Hematopoietic multipotent progenitor cell treated with erythropoietin and hydrocortisone succinate and interleukin-3 and kit ligand, for 15 days (in vitro differentiated cells): Measurements from ENCODE around the gene PTPRG.

ENCODE experiments used
- DNase-seq: peaks from one replicate; pipeline ENCODE4 v3.0.0-alpha.2; 2015; ENCODE audit warnings: low spot score

The PTPRG gene

DNA sequence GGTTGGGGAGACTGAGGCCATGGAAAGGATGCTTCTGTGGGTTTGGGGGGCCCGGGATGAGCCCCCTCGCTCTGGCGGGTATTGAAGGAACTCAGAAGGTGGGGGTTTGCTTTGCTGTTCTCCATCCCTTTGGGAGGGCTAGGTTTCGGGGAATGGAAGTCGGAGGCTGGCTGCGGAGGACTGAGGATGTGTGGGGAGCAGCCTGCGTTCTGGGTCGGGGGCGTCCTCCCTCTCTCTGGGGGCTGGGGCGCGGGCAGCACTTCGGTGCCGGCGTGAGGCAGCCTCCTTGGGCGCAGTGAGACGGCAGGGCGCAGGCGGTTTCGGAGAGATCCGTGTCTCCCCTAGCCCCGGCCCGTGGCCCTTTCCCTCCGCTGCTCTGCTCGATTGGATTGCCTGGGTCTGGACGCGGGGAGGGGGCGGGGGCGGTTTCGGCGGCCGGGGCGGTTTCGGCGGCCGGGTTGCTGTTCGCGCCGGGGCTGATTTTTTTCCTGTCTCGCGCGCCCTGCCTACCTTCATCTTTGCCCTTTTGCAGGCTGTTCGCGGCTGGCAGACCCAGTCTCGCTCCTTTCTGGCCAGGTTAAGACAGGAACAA, 1.4 kb downstream of the PTPRG start:
- DNase-seq: no peak

DNA sequence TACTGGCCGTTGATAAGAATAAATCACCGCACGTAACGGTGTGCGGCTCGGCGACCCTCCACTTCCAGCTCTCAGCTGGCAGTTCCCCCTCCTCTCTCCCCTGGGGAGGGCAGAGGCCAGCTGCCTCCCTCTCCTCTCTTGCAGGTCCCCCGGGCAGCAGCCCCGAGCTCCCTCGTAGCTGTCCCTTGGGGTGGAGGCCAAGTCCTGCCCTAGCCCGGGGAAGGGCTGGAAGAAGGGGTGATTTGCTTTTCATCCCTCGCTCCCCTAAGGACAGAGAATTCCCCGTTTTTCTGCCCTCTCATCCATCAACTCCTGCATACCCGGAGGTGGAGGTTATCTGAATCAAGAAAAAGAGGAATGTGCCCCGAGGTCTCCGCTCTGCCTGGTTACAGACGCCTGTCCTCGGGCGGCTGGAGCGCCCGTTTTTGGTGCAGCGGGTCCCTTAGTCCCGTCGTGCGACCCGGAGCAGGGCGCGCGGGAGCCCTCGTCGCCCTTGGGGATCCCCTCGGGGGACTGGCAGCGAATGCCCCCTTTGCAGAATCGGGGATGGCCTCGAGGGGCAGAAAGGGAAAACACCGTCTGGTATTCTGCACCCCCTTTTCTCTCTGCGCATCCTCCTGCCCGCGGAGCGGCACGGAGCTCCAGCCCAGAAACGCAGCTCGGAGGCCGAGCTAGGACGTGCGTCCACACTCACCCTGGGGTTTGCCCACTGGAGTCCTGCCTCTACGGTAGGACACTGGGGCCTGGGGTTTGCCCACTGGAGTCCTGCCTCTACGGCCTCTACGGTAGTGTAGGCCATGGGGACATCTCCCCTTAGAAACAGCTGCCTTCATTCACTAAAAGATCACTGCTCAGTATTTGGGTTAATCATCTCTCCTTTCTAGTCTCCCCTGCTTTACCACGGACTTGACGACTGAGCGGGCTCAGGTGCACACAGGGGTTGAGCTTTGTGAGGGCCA, 2.2 kb downstream of the PTPRG start:
- DNase-seq: no peak

DNA sequence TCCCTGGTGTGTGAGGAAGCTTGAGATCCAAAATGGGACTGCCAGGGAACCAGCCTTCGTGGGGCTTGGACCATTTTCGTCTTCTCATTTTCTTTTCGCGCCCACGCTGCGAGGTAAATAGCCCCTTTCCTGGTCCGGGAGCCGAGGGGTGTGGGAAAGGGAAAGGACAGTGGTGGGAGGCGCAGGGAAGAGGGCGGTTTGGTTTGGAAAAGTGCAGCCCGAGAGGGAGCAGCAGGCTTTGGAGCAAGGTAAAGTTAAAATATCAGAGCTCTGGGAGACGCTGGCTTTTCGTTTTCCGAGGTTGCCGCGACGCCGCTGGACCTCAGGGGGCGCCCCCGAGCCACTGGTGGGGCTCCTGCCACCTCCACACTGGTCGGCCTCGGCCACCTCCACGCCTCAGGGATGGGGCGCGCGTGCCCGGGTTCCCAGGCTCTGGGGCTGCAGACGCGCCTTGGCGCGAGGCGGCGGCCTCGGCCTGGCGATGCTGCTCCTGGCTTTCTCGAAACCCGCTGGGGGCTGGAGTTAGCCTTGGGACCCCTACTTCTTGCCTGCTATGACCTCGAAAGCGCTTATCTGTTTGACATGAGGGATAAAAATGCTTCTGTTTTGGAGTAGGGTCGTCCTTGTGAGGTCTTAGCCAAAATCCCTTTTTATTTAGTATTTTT, 3.2 kb downstream of the PTPRG start:
- DNase-seq: no peak

DNA sequence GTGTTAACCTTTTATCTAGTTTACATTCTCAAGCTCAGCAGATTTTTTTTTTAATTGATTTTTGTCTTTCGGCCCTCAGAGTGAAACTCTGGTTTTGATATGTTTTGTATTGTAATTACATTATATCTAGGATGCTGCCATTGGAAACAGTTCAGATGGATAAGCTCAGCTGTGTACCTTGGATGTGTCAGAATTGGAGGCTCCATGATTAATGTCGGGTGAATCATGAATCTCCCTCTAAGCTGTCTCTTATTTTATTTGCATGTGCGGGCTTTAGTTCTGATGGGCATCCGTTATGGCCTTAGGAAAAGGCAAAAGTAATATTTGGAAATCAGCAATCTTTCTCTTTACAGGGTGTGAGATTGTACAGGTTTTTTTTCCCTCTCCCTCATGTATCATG, 4.2 kb downstream of the PTPRG start:
- no peak for DNase-seq

DNA sequence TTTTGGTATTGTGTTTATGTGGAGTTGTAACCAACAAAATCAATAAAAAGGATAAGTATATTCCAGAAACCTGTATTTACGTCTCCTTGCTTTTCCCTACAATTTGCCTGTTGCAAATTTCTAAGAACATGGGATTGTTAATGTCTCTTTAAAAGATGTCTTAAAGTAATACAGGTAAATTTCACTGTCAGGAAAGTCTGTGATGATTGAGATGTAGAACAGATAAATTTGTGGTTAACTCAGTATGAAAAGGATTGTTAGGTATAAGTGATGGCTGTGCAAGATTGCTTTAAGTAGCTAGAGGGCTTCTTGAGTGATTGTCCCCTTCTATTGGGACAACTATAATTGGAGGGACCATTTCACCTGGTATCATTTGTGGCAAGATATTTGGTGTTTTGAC, 6.8 kb downstream of the PTPRG start:
- no peak for DNase-seq

DNA sequence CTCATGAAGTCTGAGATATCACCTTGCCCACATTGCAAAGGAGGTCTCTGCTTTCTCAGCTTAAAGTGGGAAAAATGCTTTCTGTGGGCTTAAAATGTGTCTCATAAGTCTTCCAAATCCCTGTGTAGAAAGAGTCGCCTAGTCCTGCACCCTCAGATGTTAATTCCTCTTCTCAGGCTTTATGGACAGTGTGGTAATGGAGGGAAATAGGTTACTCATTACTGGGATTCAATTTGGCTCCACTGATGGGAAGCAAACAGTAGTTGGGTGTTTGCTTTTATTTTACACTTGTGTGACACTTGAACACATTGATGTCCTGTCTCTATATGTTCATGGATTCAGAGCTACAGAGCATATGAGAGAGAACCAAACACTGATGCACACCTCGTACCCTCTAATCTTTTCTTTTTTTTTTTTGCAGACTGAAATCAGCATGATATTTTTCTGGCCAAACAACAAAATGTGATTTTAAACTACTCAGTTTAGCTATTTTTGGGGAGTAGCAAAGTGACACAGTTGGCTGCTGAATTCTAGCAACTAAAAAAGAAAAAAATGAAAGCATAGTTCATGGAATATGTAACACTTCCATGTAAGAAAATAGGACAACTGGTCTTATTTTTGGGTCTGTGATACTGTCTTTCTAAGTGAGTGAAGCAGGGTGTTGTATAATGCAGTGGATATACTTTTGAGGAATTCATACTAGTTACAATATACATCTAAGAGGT, 8.6 kb downstream of the PTPRG start:
- no peak for DNase-seq

DNA sequence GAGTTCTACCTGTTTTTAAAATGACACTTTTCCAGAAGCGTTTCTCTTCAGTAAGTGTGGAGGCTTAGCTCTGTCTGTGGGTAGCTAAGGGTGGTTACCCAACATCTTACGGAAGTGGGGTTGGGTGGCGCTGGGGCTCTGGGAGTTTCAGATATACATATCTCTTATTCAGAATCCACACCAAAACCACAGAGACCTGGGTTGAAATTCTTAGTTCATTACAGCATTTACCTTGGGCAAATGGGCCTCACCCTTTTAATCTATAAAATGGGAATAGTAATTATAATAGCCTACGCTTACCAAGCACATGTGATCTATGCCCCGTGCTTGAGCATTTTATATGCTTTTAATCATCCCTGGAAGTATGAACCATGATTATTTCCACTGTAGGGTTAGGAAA, 9.4 kb downstream of the PTPRG start:
- DNase-seq: no peak

DNA sequence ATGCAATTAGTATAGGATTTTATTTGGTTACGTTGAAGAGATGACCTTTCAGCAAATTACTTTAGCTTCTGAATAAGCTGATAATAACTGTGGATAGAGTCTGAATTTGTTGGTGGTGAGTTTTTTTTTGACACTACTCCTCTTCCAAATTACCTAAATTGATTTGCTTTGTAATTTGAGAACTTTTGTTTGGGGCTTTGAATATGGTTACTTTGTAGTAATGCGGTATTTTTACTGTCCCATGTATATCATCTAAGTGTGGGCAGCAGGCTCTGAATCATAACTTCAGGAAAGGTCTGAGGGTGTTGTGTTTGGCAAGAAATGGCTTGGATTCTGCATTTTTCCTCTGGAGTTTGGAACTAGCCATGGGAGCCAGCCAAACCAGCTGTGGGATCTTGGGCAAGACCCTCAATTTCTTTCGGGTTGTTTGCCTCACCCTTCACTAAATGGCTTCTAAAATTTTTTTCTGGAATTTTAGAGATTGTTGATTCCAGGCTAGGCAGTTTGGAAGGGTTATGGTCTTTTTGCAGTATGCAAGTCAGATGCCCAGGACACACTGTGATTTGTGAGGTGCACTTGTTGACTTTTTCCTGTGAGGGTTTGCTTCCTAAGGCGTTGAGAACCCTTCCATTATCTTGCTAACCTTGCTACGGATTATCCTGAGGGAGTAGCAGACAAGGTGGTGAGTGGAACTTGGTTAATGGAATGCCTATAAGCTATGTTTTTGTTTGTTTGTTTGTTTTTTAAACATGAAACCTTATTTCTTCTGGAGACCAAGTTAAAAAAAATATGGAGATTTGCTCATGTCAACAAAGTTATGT, 10.4 kb downstream of the PTPRG start:
- DNase-seq: no peak

DNA sequence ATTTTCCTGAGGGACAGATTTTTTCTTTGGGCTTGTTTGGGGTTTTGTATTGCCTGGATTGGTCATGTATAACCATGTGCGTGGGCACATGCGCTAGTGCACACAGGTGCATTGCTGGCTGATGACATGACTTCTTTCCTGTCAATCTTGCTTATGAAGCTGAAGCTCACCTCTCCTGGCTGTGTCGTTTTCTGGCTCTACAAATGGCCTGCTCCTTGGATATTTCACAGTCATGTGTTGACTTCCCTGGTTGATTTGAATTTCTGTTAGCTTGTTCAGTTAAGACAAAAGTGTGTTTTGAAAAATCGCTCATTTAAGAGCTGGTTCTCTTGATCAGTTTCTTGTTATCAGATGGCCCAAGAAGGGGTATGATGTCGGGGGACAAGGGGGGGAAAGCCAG, 11.5 kb downstream of the PTPRG start:
- no peak for DNase-seq

DNA sequence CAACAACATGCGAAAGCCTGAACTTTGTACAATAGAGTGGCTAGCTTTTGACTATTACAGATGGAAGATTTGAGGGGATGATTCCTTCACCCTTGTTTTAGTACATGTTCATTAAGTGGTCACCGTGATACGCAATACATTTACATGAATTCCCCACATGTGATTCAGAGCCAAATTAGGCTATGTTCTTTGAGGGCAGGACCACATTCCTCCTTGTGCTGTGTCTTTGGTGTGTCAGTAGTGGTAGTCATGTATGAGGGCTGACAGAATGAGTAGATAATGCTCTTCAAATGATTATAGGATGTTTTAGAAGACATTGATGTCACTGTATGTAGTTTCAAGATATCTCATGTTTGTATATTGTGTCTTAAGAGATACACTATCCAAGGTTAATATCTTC, 12.1 kb downstream of the PTPRG start:
- no peak for DNase-seq

DNA sequence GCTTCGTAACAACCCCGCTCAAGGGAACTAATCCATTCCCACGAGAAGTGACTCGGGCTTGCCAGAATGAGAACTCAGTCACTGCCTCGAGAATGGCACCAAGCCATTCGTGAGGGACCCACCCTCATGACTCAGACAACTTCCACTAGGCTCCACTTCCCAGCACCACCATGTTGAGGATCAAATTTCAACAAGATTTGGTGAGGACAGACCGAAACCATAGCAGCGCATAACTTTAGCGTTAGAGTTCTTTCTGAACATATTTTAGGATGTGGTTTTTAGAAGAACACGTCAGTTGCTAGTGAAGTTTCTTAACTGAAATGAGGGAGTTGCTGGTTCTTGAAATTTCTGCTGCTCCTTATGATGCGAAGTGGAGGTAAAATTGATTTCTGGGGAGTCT, 13.5 kb downstream of the PTPRG start:
- DNase-seq: no peak

DNA sequence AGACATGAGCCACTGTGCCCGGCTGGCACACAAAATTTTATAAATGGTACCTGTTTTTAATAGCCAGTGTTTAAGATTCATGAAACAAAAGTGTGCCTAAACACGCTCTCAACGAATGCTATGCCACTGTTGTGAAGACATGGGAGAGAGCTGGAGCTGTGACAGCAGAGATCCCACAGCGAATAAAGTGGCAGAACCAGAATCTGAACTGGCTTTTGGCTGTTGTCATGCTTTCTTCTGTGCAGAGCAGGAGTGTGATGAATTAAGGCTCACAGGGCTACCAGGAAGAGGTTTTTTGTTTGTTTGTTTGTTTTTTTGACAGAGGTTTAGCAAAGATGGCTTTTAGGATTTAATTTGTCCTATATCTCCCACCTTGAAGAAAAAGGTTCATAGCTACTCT, 14.5 kb downstream of the PTPRG start:
- no peak for DNase-seq

DNA sequence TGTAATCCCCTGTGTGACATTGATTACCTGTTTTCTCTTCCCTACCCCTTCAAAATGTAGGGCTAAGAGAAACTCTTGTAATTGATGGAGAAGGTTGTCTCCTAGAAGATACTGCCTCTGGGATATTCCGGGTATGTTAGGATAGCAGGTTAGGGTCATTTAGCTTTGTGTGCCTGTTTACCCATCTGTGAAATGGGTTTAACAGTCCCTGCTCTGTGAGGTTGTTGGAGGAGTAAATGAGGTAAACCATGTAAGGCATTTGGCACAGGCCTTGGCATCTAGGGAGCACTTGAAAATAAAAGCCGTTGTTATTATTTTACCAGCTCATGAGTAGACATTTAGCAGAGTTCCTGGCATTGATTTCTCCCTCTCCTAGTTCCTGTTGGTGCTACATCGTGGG, 16.4 kb downstream of the PTPRG start:
- no peak for DNase-seq

DNA sequence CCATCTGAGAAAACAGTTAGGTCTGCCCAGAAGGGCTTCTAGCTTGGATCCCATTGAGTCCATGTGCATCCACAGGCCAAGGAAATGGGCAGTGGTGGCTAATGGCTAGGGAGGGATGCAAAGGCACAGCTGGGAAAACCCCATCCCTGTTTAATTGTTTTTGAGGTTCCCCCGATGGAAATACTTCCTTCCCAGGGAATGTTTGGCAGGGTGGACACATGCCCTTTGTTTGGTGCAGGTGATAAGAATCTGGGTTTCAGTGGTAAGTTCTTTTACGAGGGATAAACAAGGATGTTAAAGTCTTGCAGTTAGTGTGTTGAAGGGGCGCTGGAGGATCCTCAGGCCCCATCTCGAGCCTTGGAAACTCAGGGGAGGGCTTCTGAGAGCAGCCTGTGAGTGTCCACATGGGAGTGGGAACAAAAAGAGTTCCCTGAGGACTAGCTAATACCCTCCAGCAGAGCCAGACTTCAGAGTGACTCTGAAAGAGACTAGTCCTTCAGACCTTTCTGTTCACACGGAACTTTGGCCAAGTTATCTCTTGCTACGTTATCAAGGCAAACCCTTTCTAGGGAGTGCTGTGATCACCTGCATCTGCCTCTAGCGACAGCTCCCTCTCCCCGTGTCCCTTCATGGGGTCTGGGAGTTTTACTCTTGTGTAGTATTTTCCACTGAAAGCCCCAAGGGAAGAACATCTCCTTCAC, 17.4 kb downstream of the PTPRG start:
- DNase-seq: no peak

DNA sequence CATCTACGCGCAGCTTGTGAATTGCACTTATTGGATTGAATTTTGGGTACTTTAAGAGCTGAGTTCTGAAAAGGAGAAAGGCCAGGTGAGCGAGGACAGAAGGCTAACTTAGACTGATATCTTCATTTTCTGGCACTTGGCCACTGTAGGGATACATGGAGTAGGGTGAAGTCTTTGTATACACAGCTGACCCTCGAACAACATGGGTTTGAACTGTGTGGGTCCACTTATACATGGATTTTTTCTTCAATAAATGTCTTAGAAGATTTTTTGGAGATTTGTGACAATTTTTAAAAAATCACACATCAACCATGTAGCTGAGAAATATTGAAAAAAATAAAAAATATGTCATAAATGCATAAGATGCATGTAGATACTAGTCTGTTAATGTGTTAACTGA, 18.3 kb downstream of the PTPRG start:
- DNase-seq: no peak

DNA sequence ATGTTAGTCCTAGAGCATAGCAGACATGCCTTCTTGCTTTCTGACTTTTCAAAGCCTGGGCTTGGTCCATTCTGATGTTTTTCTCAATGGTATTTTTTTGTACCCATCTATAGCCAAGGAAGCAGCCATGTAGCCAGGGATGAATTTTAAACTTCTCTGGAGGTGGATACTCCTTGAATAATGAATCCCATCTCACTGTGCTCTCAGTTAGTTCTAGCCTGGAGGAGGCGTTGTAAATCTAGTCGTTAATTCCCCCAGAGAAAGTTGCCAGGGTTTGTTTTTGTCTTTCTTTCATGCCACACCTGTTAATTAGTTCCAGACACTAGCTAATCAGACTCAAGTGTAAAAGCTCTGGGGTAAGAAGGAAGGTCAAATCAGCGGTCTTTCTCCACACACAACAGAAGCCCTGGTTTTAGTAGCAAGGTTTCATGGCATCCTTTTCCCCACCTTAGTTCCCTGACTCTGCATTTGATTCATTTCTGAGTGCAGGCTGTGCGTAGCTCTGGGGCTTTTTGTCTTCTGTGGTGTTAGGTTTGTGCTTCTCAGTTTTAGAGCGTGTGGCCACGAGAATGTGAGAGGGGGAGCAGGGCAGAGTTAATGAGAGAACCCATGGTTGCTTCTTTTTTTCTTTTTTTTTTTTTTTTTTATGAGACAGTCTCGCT, 19.7 kb downstream of the PTPRG start:
- DNase-seq: no peak

DNA sequence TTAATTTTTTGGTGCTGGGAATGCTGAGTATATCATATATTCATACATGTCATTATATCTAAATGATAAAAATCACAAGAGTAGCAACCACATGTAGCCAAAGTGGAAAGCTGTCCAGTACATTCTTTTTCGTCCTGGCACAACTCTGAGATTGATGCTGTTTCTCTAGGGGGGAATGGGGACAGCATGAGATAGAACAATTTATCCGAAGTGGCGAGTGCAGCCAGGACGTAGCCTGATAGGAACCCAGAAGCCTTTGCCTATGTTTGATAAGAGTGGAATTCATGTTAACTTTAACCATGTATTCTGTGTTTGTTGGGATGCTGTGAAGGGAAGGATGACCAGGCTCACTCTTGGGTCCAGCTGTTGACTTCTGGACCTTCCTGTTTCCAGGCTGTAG, 20.9 kb downstream of the PTPRG start:
- DNase-seq: no peak

DNA sequence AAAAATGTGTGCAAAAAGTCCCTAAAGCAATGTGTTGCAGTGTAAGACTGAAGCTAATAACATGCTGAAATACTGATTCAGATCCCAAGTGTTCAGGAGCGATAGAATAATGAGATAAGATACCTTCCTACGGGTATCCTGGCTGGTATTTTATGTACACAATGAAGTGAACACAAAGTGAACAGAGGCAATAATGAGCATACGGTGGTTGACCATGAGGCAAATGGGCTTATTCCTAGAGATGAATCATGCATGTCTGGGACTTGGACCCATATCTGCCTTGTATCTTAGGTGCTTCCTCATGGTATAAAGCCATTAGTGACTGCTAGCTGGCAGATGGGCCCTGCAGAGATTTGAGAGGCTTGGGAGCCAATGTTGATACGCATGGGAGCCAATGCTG, 21.5 kb downstream of the PTPRG start:
- DNase-seq: no peak

DNA sequence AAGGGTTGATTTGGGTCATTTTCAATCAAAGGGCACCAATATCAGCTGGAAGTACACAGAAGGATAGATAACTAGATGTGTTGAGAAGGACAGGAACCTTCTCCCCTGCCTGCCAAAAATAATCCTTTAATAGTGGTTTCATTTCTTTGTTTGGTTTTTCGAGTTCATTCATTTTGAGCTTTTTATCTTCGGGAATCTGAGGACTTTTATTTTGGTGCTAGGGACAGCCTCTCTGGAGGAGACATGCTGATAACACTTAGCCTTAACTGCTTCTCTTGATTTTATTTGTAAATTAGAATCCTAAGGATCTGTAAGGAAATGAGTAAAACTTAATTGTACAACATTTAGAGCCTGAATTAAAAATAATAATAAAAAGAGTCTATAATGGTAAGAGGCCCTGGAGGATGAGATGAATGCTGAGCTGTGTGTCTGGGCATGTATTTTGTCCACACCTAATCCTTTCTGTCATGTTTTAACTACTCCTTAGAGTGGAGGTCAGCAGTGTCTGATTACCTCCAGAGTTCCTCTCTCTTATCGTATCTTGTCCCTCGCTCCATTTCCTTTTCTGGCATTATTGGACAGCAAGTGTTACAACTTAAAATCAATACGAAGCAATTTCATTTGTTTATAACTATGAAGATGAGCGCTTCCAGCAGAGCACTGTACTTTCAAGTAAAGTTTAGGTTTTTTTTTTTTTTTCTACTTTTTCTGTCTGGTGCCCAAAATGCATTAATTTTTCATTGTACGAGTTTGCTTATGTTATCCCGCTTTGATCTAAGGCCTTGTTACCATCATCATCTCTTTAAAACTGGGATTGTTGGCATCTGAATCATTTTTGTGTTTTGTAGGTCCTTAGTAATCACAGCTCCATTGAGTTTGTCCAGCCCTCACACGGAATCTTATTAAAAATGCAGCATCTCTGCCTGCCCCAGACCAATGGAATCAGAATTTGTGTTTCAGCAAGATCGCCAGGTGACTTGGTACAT, 22.8 kb downstream of the PTPRG start:
- DNase-seq: no peak
